ENCODE data around the gene RNU1-2. TPM values are rescaled to one million over a fixed set of nuclear protein-coding genes. Genes with fewer than 3 reads are reported as not detected.
"Not testable (repeated sequence)": the region's sequence is repeated elsewhere in the genome, so short reads cannot be mapped to it uniquely, and the experiment has no call there.

Gene RNU1-2
- under 0.01 TPM in 2 replicates for total RNA-seq

DNA sequence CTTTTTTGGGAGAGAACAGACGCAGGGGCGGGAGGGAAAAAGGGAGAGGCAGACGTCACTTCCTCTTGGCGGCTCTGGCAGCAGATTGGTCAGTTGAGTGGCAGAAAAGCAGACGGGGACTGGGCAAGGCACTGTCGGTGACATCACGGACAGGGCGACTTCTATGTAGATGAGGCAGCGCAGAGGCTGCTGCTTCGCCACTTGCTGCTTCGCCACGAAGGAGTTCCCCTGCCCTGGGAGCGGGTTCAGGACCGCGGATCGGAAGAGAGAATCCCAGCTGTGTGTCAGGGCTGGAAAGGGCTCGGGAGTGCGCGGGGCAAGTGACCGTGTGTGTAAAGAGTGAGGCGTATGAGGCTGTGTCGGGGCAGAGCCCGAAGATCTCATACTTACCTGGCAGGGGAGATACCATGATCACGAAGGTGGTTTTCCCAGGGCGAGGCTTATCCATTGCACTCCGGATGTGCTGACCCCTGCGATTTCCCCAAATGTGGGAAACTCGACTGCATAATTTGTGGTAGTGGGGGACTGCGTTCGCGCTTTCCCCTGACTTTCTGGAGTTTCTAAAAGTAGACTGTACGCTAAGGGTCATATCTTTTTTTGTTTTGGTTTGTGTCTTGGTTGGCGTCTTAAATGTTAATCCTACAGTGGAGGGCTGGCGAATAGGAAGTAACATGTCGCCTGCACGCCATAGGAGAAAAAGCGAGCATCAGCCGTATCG is at the start of gene RNU1-2:
Gene RNU1-2 (plus strand): TSS at position 383 of the 718 bp plus-strand sequence.
- peak; percentile 97 for DNase-seq (ENCODE audit: low read depth, low spot score)

DNA sequence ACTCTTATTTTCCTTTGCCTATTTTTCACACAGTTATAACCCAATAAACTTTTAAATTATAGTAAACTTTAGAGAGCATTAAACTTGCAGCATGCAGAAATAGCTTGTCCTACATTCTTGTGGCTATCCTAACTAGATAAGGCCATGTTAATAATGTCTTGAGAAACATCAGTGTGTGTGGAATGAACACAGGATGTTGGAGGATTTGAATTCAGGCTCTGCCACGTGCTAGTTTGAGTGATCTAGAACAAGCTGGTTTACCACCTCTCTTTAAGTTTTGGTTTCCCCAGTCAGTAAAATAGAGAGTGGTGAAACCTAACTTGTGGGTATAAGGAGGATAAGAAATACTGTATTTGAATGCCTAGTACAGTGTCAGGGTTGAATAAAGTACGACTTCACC is 39.6 kb upstream of the RNU1-2 start:
- not testable (repeated sequence) for DNase-seq (ENCODE audit: low read depth, low spot score)

DNA sequence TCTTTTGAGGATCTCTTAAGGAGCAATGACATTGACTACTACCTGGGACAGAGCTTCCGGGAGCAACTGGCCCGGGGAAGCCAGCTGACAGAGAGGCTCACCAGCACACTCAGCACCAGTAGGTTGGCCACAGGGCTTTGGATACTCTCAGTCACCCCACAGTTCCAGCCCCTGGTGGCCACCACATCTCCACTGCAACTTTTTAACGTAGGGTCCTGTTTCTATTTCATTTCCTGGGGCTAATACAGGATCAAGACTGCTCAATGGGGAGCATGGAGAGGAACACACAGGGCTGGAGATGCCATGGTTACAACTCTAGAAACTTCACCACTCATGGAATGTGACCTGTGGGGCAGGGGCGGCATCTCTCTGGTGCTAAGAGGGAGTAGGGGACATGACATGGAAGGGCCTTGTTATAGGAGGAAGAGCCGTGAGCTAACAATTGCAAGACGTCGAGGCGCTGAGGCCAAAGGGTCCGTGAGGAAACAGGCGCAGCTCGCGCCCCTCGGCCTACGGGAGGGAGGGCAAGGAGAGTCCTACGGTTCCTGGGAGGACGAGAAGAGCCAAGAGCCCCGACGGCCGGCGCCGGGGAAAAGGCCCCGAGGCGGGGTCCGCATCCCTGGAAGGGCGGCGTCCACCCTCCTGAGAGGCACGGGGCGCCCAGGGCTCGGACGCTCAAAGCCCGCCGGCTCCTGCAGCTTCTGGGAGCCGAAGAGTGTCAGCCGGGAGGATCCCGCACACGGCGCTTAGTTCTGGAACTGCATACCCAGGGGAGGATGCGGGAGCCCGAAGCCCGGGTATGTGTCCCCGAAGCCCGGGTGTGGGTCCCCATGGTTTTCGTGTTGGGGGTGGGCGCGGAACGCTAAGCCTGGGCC is 36.4 kb upstream of the RNU1-2 start:
- DNase-seq (ENCODE audit: low read depth, low spot score) = not testable (repeated sequence)

DNA sequence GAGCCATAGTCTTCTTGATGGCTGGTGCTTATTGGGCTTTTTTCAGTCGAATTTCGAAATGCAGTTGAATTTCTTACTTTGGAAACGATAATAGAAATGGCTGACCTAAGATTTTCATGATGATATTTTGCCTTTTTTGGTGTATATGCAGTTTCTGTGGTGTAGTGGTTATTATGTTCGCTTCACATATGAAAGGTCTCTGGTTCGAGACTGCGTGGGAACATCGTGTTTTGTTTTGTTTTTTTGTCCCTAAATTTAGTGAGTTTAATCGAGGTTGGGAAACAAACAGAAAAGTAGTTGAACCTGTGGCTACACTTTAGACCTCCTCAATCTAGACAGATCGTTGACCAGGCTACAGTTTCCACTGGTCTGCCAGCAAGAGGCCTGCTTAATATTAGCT is 35.7 kb upstream of the RNU1-2 start:
- not testable (repeated sequence) for DNase-seq (ENCODE audit: low read depth, low spot score)

DNA sequence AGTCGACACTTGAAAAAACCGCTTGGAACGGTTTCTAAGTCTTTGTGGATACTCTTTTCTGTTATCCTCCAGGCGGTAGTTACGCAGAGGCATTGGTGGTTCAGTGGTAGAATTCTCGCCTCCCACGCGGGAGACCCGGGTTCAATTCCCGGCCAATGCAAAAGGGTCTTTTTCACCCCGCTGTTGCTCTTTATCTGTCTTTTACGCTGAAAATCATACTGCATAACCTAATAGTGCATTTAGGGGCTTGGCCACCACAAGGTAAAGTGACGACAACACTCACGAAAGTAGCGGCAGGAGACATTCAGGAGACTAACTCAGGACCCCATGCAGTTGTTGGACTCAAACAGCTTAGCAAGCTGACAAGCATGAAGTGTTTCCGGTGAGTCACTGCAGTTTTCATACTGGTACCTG is 33.9 kb upstream of the RNU1-2 start:
- DNase-seq (ENCODE audit: low read depth, low spot score) = not testable (repeated sequence)

DNA sequence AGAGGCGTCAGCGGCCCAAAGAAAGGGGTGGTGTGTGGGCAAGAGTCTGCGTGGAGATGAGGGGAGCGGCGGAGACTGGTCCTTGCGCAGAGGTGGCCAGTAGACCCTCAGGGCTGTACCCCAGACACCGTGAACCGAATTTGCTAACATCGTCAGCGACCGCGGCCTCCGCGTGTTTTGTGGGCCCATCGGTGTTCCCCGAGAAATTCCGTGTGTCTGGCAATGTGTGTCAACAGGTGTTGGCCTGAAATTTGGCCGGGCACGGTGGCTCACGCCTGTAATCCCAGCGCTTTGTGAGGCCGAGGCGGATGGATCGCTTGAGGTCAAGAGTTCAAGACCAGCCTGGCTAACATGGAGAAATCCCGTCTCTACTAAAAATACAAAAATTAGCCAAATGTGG is 33.4 kb upstream of the RNU1-2 start:
- not testable (repeated sequence) for DNase-seq (ENCODE audit: low read depth, low spot score)

DNA sequence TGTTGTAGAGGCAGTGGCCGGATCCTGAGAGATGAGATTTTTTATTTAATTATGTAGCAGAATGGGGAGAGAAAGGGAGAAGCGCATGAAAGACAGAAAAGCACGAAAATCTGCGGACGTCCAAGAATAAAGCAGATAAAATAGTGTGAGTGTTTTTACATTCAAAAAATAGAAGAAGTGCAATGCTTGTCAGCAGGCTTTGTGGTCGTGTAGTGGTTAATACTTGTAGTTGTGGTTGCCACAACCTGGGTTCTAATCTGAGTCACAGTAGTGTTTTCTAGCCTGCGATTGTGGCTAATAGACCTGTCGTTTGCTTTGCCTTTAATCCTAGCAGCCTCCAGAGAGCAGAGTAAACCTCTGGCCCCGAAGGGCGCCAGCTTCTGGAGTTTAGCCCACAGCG is 32.8 kb upstream of the RNU1-2 start:
- not testable (repeated sequence) for DNase-seq (ENCODE audit: low read depth, low spot score)

DNA sequence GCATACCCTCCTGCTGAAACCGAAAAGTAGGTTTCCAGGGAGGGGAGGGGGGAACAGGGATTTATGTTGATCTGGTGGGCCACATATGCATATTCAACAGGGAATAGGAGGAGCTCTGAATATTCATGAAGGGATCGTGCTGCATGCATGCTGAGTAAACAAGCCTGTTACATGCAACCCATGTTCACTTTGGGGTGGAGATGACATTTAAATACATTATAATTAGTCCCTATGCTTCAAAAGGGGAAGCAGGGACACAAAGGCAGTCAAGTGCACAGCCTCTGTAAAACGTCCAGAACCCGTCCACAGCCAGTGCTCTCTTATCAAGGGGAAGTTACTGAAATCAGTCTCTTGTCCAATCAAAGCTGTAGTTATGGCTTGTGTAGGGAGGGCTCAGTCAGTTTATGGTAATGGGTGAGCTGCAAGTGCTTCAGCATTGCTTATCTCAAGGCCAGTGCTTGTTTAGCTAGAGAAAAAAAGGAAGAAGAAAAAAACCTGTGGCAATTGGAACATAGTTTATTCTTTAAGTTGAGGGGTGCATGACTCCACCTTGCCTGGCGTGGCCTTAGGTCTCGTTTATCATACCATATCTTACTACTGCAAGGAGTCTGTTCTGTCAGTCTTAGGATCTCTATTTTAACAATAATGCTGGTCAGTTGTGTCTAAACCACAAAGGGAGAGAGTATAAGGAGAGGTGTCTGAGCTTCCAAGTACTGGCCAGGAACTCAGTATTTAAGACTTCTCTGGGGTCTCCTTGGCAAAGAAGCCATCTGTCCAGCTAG is 28.7 kb upstream of the RNU1-2 start:
- not testable (repeated sequence) for DNase-seq (ENCODE audit: low read depth, low spot score)

DNA sequence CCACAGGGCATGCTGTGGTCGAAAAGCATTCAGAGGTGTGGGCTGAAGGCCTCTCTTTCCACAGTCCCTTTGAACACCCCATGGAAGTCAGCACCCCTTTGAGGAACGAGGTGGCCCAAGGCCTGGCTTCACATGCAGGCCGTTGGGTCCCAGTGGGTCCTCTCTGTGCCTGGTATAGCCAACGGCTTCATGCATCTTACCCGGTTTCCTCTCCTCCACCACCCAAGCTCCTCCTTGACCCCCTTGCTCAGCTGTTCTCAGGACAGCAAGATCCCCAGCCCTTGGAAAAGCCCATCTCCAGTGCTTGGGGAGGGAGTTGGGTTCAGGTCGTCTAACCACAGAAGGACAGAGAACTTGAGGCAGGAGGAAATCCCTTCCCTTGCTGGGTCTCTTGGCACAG is 27.0 kb upstream of the RNU1-2 start:
- not testable (repeated sequence) for DNase-seq (ENCODE audit: low read depth, low spot score)

DNA sequence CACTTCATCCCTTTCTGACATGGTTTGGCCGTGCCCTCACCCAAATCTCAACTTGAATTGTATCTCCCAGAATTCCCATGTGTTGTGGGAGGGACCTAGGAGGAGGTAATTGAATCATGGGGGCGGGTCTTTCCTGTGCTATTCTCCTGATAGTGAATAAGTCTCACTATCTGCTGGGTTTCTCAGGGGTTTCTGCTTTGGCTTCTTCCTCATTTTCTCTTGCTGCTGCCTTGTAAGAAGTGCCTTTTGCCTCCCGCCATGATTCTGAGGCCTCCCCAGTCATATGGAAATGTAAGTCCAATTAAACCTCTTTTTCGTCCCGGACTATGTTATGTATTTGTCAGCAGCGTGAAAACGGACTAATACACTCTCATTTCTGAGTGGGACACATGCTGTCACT is 25.8 kb upstream of the RNU1-2 start:
- not testable (repeated sequence) for DNase-seq (ENCODE audit: low read depth, low spot score)

DNA sequence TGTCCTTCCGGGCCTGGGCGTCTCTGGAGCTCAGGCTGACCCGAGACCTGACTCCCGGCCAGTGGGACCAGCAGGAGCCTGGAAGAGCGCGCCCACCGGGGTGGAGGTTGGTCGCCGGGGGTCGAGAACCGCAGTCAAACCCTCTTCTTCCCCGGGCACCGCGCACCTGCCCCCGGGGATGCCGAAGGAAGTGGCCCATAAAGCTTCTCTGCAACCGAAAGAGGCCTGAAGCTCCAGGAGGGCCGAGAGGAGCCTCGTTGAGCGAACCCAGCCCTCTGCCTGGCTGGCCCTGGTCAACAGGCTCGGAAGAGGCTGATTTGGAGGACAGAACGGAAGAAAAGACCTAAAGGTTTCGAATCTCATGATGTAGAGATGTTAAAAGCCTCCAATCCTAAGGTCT is 24.6 kb upstream of the RNU1-2 start:
- not testable (repeated sequence) for DNase-seq (ENCODE audit: low read depth, low spot score)

DNA sequence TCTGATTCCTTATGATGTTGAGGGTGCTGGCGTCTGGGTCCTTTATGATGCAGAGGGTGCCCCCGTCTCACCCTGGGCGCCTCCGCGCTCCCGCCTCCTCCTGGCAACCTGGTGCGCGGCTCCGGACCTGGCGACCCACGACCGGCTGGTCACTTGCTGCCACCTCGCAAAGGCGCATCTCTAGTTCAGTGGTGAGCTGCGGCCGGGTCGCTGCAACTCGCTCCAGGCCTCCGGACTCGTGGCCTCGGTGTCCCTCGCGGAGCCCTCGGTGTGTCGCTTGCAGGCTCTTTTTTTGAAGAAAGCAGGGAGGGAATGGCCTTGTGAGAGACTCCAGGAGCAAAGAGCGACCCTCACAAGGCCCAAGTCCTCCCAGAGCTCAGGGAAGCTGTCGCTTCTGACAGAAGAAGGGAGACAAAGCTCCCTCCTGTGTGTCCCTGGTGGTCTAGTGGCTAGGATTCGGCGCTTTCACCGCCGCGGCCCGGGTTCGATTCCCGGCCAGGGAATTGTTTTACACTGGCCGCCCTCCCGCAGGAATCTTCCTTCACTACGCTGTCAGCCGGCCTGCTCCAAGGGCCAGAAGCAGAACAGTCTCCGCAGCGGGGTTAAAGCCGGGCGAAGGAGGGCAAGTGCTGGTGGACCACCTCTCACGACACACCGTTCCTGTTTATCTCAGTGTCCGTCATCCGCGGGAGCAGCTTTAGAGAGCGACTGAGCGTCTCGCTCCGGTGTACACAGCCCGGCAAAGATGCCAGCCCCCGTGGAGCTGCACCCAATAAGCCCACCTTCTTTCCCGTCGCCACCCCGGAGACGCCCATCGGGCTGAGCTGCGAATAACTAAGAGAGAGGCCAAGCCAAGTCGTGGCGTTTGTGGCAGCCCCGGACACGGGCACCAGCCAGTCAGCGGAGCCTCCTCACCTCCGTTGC is 23.4 kb upstream of the RNU1-2 start:
- not testable (repeated sequence) for DNase-seq (ENCODE audit: low read depth, low spot score)

DNA sequence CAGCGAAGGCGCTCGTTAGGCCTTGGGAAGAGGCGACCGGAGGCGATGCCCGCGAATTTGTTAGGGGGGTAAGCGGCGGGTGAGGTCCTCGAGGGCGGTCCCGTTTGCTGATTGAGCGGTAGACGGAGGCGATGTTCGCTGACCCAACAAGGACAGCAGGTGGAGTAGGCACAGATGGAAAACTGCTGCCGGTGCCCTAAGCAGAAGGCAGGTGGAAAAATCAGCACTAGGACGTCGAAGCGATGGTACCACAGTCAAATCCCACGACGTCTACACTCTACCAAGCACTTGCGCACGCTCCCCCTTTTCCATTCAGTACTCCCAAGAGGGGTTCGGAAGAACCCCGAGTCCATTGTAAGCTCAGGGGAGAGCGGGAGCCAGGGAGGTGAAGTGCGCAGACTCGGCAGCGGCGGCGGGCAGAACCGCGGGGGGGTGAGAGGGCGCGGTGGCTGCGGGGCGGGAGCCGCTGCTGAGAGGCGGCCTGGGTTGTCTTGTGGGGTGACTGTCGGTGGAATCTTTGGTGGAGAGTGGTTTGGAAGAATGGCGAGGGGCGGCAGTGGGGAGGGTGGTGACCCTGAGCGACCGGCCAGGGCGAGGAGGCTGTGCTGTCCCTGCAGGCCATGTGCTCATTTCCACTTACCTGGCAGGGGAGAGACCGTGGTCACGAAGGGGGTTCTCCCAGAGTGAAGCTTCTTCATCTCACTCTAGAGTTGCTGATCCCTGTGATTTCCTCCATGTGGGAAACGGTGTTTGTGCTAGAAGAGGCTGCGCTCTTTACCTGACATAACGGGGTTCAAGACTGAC is 22.5 kb upstream of the RNU1-2 start:
- not testable (repeated sequence) for DNase-seq (ENCODE audit: low read depth, low spot score)

DNA sequence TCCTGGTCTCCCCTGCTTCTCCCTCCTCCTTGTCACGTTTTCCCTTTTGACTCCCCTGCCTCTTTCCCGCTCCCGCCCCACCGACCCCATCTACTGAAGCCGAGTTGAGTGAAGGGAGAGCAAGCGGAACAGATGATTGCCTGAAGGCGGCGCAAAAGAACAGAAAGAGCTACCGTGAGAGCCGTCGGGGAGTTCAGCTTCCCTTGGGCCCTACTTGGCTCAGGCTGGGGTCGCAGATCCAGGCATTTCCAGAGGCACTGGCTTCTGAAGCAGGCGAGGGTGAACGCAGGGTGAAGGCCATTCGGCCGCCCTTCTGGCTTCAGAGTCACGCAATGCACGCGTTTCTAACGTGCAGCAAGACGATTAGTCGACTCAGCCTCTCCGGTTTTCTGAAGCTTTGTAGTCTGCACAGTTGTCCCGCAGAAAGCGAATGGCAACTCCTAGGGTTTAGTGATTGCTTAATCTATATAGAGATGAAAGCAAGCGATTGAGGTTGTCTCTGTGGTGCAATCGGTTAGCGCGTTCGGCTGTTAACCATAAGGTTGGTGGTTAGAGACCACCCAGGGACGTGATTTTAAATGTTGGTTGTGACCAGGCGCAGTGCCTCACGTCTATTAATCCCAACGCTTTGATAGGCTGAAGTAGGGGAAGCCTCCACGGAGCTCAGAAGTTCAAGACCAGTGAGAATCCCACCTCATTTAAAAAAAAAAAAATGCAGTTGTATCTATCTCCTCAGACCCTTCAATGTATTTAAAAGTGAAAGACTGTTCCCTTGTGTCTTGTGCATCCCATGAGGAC is 20.6 kb upstream of the RNU1-2 start:
- not testable (repeated sequence) for DNase-seq (ENCODE audit: low read depth, low spot score)

DNA sequence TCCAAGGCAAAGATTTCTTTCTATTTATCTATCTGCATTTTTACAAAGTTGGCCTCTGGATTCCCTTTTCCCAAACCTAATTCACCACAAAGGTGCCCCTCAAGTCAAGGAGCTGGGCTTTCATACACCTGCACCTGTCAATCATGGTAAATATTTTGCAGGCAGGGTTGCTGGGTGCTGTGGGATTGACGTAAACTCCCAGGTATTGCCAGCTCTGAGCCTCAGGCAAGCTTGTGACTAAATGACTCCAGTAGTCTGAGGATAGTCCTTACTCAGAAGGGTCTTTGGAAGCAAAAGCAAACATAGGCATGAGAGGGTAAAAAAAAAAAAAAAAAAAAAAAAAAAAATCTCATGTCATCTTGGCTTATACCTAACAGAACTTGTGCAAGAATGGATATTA is 14.0 kb upstream of the RNU1-2 start:
- not testable (repeated sequence) for DNase-seq (ENCODE audit: low read depth, low spot score)

DNA sequence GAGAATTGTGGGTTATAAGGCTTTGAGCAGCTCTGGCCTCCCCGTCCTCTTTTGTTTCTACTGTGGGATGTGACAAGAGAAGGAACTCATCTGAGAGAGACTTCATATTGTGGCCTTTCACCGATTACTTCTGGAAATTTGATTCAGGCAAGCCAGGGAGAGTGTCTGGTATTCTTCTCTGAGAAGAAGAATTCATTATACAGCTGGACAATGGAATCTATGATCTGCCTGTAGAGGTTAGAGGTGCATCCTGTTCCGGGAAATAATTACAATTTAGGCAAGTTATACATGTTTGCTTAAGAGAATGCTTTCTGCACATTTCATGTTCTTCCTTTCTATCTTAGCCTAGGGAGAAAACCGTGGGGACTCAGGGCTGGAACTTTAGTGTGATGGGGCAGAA is 12.8 kb upstream of the RNU1-2 start:
- no peak for DNase-seq (ENCODE audit: low read depth, low spot score)

DNA sequence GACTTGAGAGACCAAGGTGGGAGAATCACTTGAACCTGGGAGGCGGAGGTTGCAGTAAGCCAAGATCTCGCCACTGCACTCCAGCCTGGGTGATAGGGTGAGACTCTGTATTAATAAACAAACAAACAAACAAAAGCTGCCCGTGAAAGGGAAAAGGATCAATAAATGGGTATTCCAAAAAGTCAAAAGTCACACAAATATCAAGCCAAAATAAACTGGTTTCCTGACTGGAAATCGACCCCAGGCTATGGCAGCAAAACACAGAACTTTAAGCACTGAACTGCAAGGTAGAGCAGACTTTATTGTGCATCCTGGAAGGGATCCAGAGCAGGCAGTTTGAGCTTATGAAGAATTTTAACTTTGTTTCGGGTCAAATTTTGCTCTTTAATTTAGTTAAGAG is 11.3 kb upstream of the RNU1-2 start:
- DNase-seq (ENCODE audit: low read depth, low spot score) = not testable (repeated sequence)

DNA sequence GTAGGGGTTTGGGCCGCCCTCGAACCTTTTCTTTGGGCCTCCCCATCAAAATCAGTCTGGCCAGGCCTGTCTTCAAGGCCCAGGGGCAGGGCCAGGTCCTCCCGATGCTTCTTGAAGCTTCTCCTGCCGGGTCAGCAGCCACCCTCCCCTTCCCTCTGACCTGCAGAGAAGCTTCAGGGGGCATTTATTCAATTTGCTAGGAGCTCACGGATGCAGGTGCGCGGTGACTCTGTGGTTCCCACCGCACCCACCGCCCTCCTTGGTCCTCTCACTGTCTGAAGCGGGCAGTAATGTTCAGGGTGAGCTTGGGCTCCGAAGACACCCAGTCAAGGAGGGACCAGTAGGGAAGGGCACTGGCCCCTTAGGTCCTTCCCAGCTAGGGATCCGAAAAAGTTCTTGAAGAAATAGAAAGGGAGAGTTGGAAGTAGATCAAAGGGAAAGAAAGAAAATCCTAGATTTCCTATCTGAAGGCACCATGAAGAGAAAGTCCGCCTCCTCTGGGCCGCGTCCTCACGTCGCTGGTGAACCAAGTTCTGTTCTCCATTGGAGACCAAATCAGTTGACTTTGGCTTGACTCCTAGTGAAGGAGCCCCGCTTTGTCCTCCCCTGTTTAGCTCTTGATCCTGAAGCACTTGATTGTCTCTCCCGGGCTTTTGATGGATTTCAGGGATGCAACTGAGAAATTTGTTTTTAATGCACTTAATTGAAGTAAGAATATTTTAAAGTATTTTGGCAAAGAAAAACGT is 8.7 kb upstream of the RNU1-2 start:
- DNase-seq (ENCODE audit: low read depth, low spot score) = no peak

All from pulmonary artery endothelial cell (primary cell).